HG02759 (cell line): ENCODE results near the gene SPOCD1.

Experiments used
- ATAC-seq: cut with Tn5 transposase; IDR thresholded peaks from one replicate; pipeline ENCODE4 v1.9.1; 2021; ENCODE audit warnings: mild to moderate bottlenecking, moderate library complexity; ENCODE audit not compliant: unreplicated experiment

The SPOCD1 gene

GRCh38 chr1:31742462-31743212 lies 73.2 kb downstream of the SPOCD1 start:
- ATAC-seq = no peak
